ENCODE measurements around the gene CAPZB.

Gene CAPZB

GRCh38 chr1:19376428-19377372, 108.6 kb downstream of the CAPZB start:
- no peak for TF ChIP-seq CTCF (IDR thresholded peaks at IDR 0.05)

- TF ChIP-seq CTCF (IDR thresholded peaks at IDR 0.05), result no peak
Measured at GRCh38 chr1:19375631-19376400, 109.5 kb downstream of the CAPZB start.

- TF ChIP-seq CTCF (IDR thresholded peaks at IDR 0.05), result no peak
Measured at GRCh38 chr1:19374926-19375325, 110.4 kb downstream of the CAPZB start.

- TF ChIP-seq CTCF (IDR thresholded peaks at IDR 0.05), result peak; percentile 12; the same call in 1 of the 2 replicates
Measured at GRCh38 chr1:19374083-19374801, 111.1 kb downstream of the CAPZB start.

- TF ChIP-seq CTCF (IDR thresholded peaks at IDR 0.05), result no peak
Measured at GRCh38 chr1:19373211-19374082, 111.9 kb downstream of the CAPZB start.

GRCh38 chr1:19372602-19373001, 112.7 kb downstream of the CAPZB start:
- no peak for TF ChIP-seq CTCF (IDR thresholded peaks at IDR 0.05)
